Measurements from ENCODE around the gene CSHL1. TPM values are rescaled to one million over a fixed set of nuclear protein-coding genes. Genes with fewer than 3 reads are reported as not detected.
"Not testable (repeated sequence)": the region's sequence is repeated elsewhere in the genome, so short reads cannot be mapped to it uniquely, and the experiment has no call there.

CSHL1 gene
- total RNA-seq, 1 donor from 2014 or later: not detected

DNA sequence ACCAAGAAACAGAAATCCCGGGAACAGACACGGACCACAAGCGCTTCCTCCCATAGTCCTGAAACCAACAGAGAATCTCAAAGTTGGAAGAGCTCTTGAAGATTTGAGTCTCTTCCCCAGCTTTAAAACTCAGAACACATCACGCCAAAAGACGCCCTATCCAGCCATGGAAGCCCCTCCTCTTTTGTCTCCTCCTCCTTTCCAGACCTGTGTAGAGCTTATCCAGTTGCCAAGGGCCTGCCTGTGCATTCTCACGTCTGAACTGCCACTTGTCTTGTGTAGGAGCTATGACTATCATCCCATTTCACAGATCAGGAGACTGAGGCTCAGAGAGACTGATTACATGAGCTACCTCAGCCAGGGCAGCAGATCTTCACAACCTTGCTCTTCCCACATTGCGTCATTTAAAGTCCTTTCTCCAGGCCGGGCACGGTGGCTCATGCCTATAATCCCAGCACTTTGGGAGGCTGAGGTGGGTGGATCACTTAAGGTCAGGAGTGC lies 28.4 kb downstream of the CSHL1 start:
- not testable (repeated sequence) for DNase-seq

GRCh38 chr17:63881935-63882601 lies 29.0 kb downstream of the CSHL1 start, which contains the start of gene GH2:
Gene GH2, minus strand, starts transcription at chr17:63881944. Its CDS starts 143 bp downstream, at chr17:63881801.
- peak; percentile 48 for DNase-seq

- not testable (repeated sequence) for DNase-seq
Measured at GRCh38 chr17:63881337-63881736, 29.7 kb downstream of the CSHL1 start.

DNA sequence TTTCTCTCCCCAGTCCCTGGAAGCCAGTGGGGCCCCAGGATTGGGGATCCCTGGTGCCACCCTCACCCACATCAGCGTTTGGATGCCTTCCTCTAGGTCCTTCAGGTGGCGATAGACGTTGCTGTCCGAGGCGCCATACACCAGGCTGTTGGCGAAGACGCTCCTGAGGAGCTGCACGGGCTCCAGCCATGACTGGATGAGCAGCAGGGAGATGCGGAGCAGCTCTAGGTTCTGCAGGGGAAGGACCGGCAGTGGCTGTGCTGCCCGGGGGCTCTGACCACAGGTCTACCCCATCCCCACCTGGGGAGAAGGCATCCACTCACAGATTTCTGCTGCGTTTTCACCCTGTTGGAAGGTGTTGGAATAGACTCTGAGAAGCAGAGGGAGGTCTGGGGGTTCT lies 30.4 kb downstream of the CSHL1 start:
- no peak for DNase-seq

- DNase-seq: not testable (repeated sequence)
Measured at GRCh38 chr17:63878413-63878812, 32.6 kb downstream of the CSHL1 start.

DNA sequence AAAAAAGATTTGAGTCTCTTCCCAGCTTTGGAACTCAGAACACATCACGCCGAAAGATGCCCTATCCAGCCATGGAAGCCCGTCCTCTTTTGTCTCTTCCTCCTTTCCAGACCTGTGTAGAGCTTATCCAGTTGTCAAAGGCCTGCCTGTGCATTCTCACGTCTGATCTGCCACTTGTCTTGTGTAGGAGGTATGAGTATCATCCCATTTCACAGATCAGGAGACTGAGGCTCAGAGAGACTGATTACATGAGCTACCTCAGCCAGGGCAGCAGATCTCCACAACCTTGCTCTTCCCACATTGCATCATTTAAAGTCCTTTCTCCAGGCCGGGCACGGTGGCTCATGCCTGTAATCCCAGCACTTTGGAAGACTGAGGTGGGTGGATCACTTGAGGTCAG lies 36.4 kb downstream of the CSHL1 start:
- not testable (repeated sequence) for DNase-seq

- DNase-seq: not testable (repeated sequence)
Measured at GRCh38 chr17:63874061-63874626, 36.9 kb downstream of the CSHL1 start.

GRCh38 chr17:63873577-63873976 lies 37.5 kb downstream of the CSHL1 start, which contains the start of gene CSH2:
Gene CSH2, minus strand, starts transcription at chr17:63873677. Its CDS starts 63 bp downstream, at chr17:63873614.
- not testable (repeated sequence) for DNase-seq

- DNase-seq: not testable (repeated sequence)
Measured at GRCh38 chr17:63871646-63872365, 39.3 kb downstream of the CSHL1 start.

GRCh38 chr17:63870292-63870665 lies 40.8 kb downstream of the CSHL1 start:
- not testable (repeated sequence) for DNase-seq

DNA sequence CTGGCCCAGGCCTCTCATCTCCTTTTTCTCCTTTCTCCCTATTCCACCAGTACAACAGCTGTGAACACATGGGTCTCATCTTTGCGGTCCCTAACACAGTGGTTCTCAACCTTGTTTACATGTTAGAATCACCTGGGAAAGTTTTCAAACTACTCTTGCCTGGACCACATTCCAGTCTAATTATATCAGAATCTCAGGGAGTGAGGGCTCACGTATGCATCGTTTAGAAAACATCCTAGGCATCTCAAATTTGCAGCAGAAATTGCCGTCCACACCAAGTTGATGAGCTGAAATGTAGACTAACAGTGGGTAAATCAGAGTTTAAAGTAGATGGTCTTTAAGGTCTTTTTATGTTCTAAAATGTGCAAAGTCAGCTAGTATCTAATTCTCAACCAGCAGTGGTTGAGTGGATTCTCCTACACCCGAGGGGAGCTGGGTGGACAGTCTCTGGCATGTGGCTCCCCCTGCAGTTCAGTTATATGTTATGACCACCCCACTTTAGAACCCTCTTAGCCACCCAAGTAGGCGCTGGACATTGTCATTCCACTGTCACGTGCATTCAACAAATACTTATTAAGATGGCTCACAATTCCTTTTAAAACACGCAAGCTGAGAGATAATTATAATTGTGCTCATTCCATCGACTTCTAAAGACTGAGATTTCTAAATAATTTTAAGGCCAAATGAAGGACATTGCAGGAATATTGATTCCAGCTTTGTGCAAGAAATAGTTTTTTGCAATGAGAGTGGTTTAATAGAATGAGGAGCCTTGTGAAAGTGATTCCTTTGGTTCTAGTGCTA lies 41.4 kb downstream of the CSHL1 start:
- not testable (repeated sequence) for DNase-seq

DNA sequence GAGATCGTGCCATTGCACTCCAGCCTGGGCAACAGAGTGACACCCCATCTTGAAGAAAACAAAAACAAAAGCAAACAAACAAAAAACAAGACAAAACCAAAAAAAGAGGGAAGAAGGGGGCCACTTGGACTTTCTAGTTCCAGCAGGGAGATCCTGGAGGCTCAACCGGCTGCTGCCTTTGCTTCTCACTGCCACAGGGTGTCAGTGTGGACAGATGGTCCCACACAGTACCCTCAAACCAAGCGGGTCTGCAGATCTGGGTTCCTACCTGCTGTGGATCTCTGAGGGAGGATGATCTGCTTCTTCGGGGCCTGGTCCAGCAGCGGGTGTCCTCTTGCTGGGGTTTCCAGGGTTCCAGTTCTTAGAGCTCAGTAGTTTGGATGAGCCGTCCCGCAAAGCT lies 44.4 kb downstream of the CSHL1 start:
- DNase-seq: not testable (repeated sequence)

Small RNAs within 50 kb of the gene (small RNA-seq; reads per million reads assigned to genes)
- gene AC040958.1 (ENCODE audit: low replicate concordance) (not detected), gene AC127029.1 (ENCODE audit: low replicate concordance) (not detected), gene GH1 (ENCODE audit: low replicate concordance) (not detected)

Other genes with a start within 250 kb of the CSHL1 start
- 9.9 TPM for gene LIMD2, start 211.1 kb downstream of the CSHL1 start, total RNA-seq
- 23.9 TPM for gene STRADA, start 169.5 kb downstream of the CSHL1 start, total RNA-seq
- 102 TPM for gene CCDC47, start 137.7 kb downstream of the CSHL1 start, total RNA-seq
- 105 TPM for gene DDX42, start 137.1 kb downstream of the CSHL1 start, total RNA-seq
- 47.2 TPM for gene PSMC5, start 83.8 kb downstream of the CSHL1 start, total RNA-seq
- 42.9 TPM for gene FTSJ3, start 83.6 kb downstream of the CSHL1 start, total RNA-seq
- 69.4 TPM for gene SMARCD2, start 68.6 kb downstream of the CSHL1 start, total RNA-seq
- gene CSH2, start 37.6 kb downstream of the CSHL1 start, total RNA-seq: not detected
- gene GH2, start 29.3 kb downstream of the CSHL1 start, total RNA-seq: not detected
- gene CSH1, start 14.7 kb downstream of the CSHL1 start, total RNA-seq: not detected
- gene GH1, start 7.6 kb upstream of the CSHL1 start, total RNA-seq: not detected
- 7.7 TPM for gene CD79B, start 21.1 kb upstream of the CSHL1 start, total RNA-seq
- 46.2 TPM for gene SCN4A, start 61.7 kb upstream of the CSHL1 start, total RNA-seq
- 1.3 TPM for gene PRR29, start 87.1 kb upstream of the CSHL1 start, total RNA-seq
- 49.1 TPM for gene ICAM2, start 109.4 kb upstream of the CSHL1 start, total RNA-seq
- gene ERN1, start 218.9 kb upstream of the CSHL1 start, total RNA-seq: 9.4 TPM

All from tongue (tissue), 3 donors.